Neural crest cell (in vitro differentiated cells): ENCODE data around the gene MLKL. TPM values are rescaled to one million over a fixed set of nuclear protein-coding genes. Genes with fewer than 3 reads are reported as not detected.

ENCODE experiments used
- DNase-seq: peaks from one replicate; pipeline ENCODE4 v3.0.0; 2021; ENCODE audit warnings: low read depth, mixed read lengths, low spot score
- H3K27ac Mint-ChIP-seq: one replicate; pipeline ENCODE4 v1.8.0; 2021; ENCODE audit warnings: mild to moderate bottlenecking, mixed read lengths; ENCODE audit not compliant: unreplicated experiment
- H3K27me3 Mint-ChIP-seq: 2 replicates; pipeline ENCODE4 v1.8.0; 2021; ENCODE audit warnings: low read depth, mild to moderate bottlenecking, mixed read lengths
- H3K36me3 Mint-ChIP-seq: 2 replicates; pipeline ENCODE4 v1.8.0; 2021; ENCODE audit warnings: low read depth, mild to moderate bottlenecking, mixed read lengths
- H3K4me1 Mint-ChIP-seq: 2 replicates; pipeline ENCODE4 v1.8.0; 2021; ENCODE audit warnings: mixed read lengths
- H3K4me3 Mint-ChIP-seq: one replicate; pipeline ENCODE4 v1.8.0; 2021; ENCODE audit warnings: mild to moderate bottlenecking, mixed read lengths
- H3K9me3 Mint-ChIP-seq: 2 replicates; pipeline ENCODE4 v1.8.0; 2021; ENCODE audit warnings: mixed read lengths
- CTCF ChIP-seq: fragments of 200-600 bp; sonication (generic); conservative IDR thresholded peaks from 2 replicates; pipeline ENCODE4 v1.5.0; 2021; ENCODE audit warnings: antibody characterized with exemption, mild to moderate bottlenecking
- total RNA-seq: library from RNA; stranded (reverse); gene quantifications from 2 replicates; pipeline ENCODE4 v1.2.1, GENCODE V29; 2021

The MLKL gene
- total RNA-seq, 1 donor from 2014 or later, result not detected

GRCh38 chr16:74710401-74710800 is 9.7 kb upstream of the MLKL start:
- Mint-ChIP-seq H3K27me3 (peaks cover 8% of the 10 kb centered on the region), H3K36me3 (no peaks in the 10 kb centered on the region), H3K4me1 (peaks cover 5% of the 10 kb centered on the region), H3K27ac (no peak overlapping the region), H3K4me3 (no peak overlapping the region), H3K9me3 (no peaks in the 10 kb centered on the region)
- DNase-seq, result no peak
- no peak for TF ChIP-seq CTCF

GRCh38 chr16:74709441-74709877 is 8.8 kb upstream of the MLKL start:
- Mint-ChIP-seq H3K36me3 (no peaks in the 10 kb centered on the region), H3K27ac (no peak overlapping the region), H3K4me1 (peaks cover 5% of the 10 kb centered on the region), H3K27me3 (peaks cover 8% of the 10 kb centered on the region), H3K4me3 (no peak overlapping the region), H3K9me3 (no peaks in the 10 kb centered on the region)
- peak; percentile 98 for TF ChIP-seq CTCF
- peak; percentile 85 for DNase-seq

- no peak overlapping the region for H3K4me3 Mint-ChIP-seq
- no peak overlapping the region for H3K27ac Mint-ChIP-seq
- peaks cover 3% of the 10 kb centered on the region for H3K27me3 Mint-ChIP-seq
- peaks cover 13% of the 10 kb centered on the region for H3K4me1 Mint-ChIP-seq
- no peak for DNase-seq
- no peaks in the 10 kb centered on the region for H3K36me3 Mint-ChIP-seq
- H3K9me3 Mint-ChIP-seq, result no peaks in the 10 kb centered on the region
- no peak for TF ChIP-seq CTCF
Observed at GRCh38 chr16:74700116-74700437, 585 bp downstream of the MLKL start.

GRCh38 chr16:74699666-74700065 is 996 bp downstream of the MLKL start:
- Mint-ChIP-seq H3K27me3 (peaks cover 3% of the 10 kb centered on the region), H3K27ac (no peak overlapping the region), H3K4me3 (no peak overlapping the region), H3K9me3 (no peaks in the 10 kb centered on the region), H3K36me3 (no peaks in the 10 kb centered on the region), H3K4me1 (peaks cover 13% of the 10 kb centered on the region)
- no peak for DNase-seq
- TF ChIP-seq CTCF, result no peak

GRCh38 chr16:74698222-74698621 is 2.4 kb downstream of the MLKL start:
- H3K4me3 Mint-ChIP-seq, result no peak overlapping the region
- H3K27ac Mint-ChIP-seq, result no peak overlapping the region
- DNase-seq, result no peak
- H3K27me3 Mint-ChIP-seq, result peaks cover 5% of the 10 kb centered on the region
- H3K36me3 Mint-ChIP-seq, result no peaks in the 10 kb centered on the region
- H3K9me3 Mint-ChIP-seq, result no peaks in the 10 kb centered on the region
- peaks cover 13% of the 10 kb centered on the region for H3K4me1 Mint-ChIP-seq
- no peak for TF ChIP-seq CTCF
